ENCODE data around the gene EDN2. TPM values are rescaled to one million over a fixed set of nuclear protein-coding genes. Genes with fewer than 3 reads are reported as not detected.

Gene EDN2
- polyA plus RNA-seq, 1 experiment: 0.19 TPM

DNA sequence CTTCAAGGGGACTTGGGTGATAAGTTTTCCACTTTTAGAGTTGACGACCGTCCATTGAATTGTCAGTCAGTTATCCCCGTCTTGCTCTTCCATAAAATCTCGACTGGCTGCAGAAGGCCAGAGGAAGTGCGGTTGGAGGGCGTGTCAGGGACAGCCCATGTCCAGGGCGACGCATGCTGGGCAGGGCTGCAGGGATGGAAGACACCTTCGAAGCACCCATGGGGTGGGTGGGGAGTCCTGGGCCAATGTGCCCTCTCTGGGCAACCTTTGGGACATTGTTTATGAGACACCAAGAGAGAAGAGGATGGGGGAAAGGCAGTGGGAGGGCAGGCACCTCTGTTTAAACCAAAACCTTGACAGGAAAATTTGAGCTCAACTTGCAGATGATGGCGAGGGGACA lies 38.6 kb upstream of the EDN2 start:
- H3K4me3 ChIP-seq (ENCODE audit: low read depth, low read length): no peak overlapping the region
- ChIA-PET CTCF (no interaction called here), POLR2A (no interaction called here)
- H3K9me3 ChIP-seq (ENCODE audit: control insufficient read depth, insufficient read depth, low read length): no peaks in the 10 kb centered on the region
- TF ChIP-seq, protein P1, sequence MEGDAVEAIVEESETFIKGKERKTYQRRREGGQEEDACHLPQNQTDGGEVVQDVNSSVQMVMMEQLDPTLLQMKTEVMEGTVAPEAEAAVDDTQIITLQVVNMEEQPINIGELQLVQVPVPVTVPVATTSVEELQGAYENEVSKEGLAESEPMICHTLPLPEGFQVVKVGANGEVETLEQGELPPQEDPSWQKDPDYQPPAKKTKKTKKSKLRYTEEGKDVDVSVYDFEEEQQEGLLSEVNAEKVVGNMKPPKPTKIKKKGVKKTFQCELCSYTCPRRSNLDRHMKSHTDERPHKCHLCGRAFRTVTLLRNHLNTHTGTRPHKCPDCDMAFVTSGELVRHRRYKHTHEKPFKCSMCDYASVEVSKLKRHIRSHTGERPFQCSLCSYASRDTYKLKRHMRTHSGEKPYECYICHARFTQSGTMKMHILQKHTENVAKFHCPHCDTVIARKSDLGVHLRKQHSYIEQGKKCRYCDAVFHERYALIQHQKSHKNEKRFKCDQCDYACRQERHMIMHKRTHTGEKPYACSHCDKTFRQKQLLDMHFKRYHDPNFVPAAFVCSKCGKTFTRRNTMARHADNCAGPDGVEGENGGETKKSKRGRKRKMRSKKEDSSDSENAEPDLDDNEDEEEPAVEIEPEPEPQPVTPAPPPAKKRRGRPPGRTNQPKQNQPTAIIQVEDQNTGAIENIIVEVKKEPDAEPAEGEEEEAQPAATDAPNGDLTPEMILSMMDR (IDR thresholded peaks at IDR 0.05; ENCODE audit: low read depth, low read length): no peak
- no peaks in the 10 kb centered on the region for H3K27me3 ChIP-seq (ENCODE audit: control insufficient read depth, insufficient read depth, low read length)
- DNase-seq (ENCODE audit: low read depth, low spot score): no peak
- H3K27ac ChIP-seq (ENCODE audit: low read depth, low read length): no peak overlapping the region

DNA sequence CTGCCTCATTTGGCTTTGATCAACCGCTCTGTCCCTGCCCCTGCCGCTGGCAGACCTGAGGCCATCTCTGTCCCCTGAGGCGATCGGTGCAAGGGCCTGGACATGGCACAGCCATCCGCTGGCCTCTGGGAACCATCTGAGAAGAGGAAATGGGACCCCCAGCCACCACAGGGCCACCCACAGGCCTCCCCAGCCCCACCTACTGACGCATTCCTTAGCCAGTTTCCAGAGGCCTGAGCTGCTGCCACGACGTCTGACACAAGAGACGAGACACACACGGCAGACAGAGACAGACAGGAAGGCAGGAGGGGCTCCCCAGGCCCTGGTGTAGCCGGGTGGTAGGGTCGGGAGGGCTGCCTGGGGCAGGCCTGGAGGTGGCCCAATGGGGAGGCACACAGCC lies 37.3 kb upstream of the EDN2 start:
- no peaks in the 10 kb centered on the region for H3K27me3 ChIP-seq (ENCODE audit: control insufficient read depth, insufficient read depth, low read length)
- CTCF ChIA-PET: no interaction called here
- H3K4me3 ChIP-seq (ENCODE audit: low read depth, low read length): no peak overlapping the region
- no peak for DNase-seq (ENCODE audit: low read depth, low spot score)
- TF ChIP-seq, protein P1 (IDR thresholded peaks at IDR 0.05; ENCODE audit: low read depth, low read length): no peak
- H3K27ac ChIP-seq (ENCODE audit: low read depth, low read length): no peak overlapping the region
- POLR2A ChIA-PET: no interaction called here
- H3K9me3 ChIP-seq (ENCODE audit: control insufficient read depth, insufficient read depth, low read length): no peaks in the 10 kb centered on the region

DNA sequence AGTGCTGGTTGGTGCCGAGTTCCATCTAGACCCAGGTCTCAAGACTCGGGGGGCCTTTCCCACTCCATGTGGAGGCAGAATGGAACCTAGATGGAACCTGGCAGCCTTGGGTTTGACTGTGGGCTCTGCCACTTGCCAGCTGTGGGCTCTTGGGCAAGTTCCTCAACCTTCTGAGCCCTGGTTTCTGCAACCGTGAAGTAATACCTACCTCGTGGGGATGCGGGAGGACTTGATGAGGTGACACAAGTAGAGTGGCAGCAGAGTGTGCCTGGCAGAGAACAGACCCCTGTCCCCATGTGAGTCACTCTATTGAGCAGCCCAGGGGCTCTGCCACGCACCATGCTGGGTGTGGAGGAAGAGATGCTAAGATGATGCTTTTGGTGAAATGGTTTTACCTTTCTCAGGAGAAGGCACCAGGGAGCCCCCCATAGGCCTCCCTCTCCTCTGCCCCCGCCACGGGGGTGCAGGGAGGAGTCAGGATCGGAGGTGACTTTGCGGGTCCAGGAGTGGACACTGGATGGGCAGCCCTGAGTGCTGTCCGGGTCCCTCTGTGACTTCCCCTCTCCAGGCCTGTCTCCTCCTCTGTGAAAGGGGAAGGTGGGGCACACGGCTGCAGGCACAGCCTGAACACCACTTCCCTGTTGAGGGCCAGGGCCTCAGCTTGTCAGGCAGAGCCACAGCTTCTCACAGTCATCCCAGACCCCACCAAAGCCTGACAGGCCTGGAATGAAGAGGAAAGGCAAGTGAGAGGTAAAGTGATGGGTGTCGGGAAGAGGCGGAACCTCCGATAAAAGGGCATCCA lies 36.7 kb upstream of the EDN2 start:
- H3K27ac ChIP-seq (ENCODE audit: low read depth, low read length): no peak overlapping the region
- H3K27me3 ChIP-seq (ENCODE audit: control insufficient read depth, insufficient read depth, low read length): no peaks in the 10 kb centered on the region
- no peak for DNase-seq (ENCODE audit: low read depth, low spot score)
- POLR2A ChIA-PET: no interaction called here
- H3K9me3 ChIP-seq (ENCODE audit: control insufficient read depth, insufficient read depth, low read length): no peaks in the 10 kb centered on the region
- no peak overlapping the region for H3K4me3 ChIP-seq (ENCODE audit: low read depth, low read length)
- TF ChIP-seq, protein P1 (IDR thresholded peaks at IDR 0.05; ENCODE audit: low read depth, low read length): no peak
- CTCF ChIA-PET: no interaction called here

DNA sequence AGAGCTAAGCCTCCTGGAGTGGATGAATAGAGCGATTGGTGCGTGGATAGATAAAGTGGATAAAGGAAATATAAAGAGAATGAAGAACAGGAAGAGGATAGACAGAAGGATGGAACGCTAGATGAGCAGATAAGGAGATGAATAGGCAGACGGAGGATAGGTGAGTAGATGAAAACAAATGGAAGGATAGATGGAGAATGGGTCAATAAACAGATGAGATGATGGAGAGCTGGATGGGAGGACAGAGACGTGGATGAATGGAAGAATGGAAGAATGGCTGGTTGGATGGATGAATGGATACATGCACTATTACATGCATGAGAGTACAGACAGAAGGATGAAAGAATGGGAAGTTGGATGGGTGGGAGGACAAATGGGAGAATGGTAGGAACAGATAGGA lies 35.2 kb upstream of the EDN2 start:
- H3K9me3 ChIP-seq (ENCODE audit: control insufficient read depth, insufficient read depth, low read length): no peaks in the 10 kb centered on the region
- no peak for DNase-seq (ENCODE audit: low read depth, low spot score)
- ChIA-PET CTCF (interaction anchor here (1.1 kb wide), 1 partner anchor 237 kb away, joined by 3 read pairs; no protein-coding TSS in a partner anchor), POLR2A (interaction anchor here (0.6 kb wide), 1 partner anchor 54 kb away, joined by 3 read pairs; no protein-coding TSS in a partner anchor)
- no peak overlapping the region for H3K27ac ChIP-seq (ENCODE audit: low read depth, low read length)
- H3K27me3 ChIP-seq (ENCODE audit: control insufficient read depth, insufficient read depth, low read length): no peaks in the 10 kb centered on the region
- TF ChIP-seq, protein P1 (IDR thresholded peaks at IDR 0.05; ENCODE audit: low read depth, low read length): no peak
- H3K4me3 ChIP-seq (ENCODE audit: low read depth, low read length): no peak overlapping the region

DNA sequence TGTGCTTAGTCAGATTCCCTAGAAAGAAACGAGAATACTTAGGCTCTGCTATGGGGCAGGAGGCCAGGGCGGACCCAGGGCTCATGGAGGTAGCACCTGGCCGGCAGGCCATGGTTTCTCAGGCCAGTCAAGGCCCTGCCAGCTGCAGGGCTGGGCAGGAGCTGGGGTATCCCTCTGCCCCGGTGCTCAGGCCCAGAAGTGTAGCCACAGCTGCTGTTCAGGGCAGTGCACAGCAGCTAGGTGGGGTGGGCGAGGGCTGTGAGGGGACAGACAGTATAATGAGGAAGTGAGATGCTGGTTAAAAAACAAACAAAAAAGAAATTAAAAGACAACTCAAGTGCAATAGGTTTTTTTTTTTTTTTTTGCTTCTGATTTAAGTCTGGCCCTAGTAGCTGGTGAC lies 34.0 kb upstream of the EDN2 start:
- Histone ChIP-seq H3K9me3 (ENCODE audit: control insufficient read depth, insufficient read depth, low read length) (no peaks in the 10 kb centered on the region), H3K27ac (ENCODE audit: low read depth, low read length) (no peak overlapping the region), H3K27me3 (ENCODE audit: control insufficient read depth, insufficient read depth, low read length) (no peaks in the 10 kb centered on the region), H3K4me3 (ENCODE audit: low read depth, low read length) (no peak overlapping the region)
- no peak for DNase-seq (ENCODE audit: low read depth, low spot score)
- ChIA-PET POLR2A (interaction anchor here (0.7 kb wide), 1 partner anchor 12 kb away, joined by 7 read pairs; no protein-coding TSS in a partner anchor), CTCF (interaction anchor here (0.6 kb wide), 2 partner anchors 313 to 826 kb away, joined by 3 to 4 read pairs; no protein-coding TSS in a partner anchor)
- TF ChIP-seq, protein P1 (IDR thresholded peaks at IDR 0.05; ENCODE audit: low read depth, low read length): no peak
